Fibroblast of lung (primary cell): Measurements from ENCODE around the gene TEAD2.

Source experiments
- CTCF ChIP-seq, 2 donors: IDR thresholded peaks in 1 of 2; conservative IDR thresholded peaks in 1 of 2; 1 replicate in 1 of 2; 2 replicates in 1 of 2; pipeline ENCODE4 v1.5.1; 2011 to 2012; ENCODE audit warnings: low read length in 2 of 2, control low read depth in 1 of 2, inconsistent platforms in 1 of 2, low read depth in 1 of 2, mild to moderate bottlenecking in 1 of 2
- EZH2 ChIP-seq: IDR thresholded peaks from 2 replicates; pipeline ENCODE4 v1.5.1; 2012; ENCODE audit warnings: low read length, control low read depth, mild to moderate bottlenecking; ENCODE audit errors: missing control alignments

GRCh38 chr19:49380391-49380790 lies 18.2 kb upstream of the TEAD2 start:
- no peak for TF ChIP-seq EZH2
- TF ChIP-seq CTCF (conservative IDR thresholded peaks at IDR 0.05 in 1 of 2, IDR thresholded peaks at IDR 0.05 in 1 of 2; ENCODE audit: low read depth in 1 of 2, low read length in 2 of 2) = no peak
